PC-3 (cell line): ENCODE measurements around the gene WDR7. TPM values are rescaled to one million over a fixed set of nuclear protein-coding genes. Genes with fewer than 3 reads are reported as not detected.

ENCODE experiments used
- ATAC-seq: fragments of 200-7000 bp; cut with Tn5 transposase; 2 replicates; pipeline ENCODE4 v1.9.1; 2020; ENCODE audit warnings: mild to moderate bottlenecking, moderate library complexity
- BruUV-seq: library from RNA; stranded (reverse); fragments of 400-500 nt; replicated peaks from 2 replicates; lab custom pipeline; 2021; lab: Mats Ljungman, UMichigan
- CTCF ChIA-PET: fragments of 300-600 bp; sonication (Branson Sonifier 250); formaldehyde crosslinking; loops from one replicate; lab custom pipeline; 2022; ENCODE audit warnings: antibody characterized with exemption; lab: Charles Lee
- POLR2A ChIA-PET: fragments of 300-600 bp; sonication (Branson Sonifier 250); formaldehyde crosslinking; loops from one replicate; lab custom pipeline; 2022; ENCODE audit warnings: antibody characterized with exemption; ENCODE audit not compliant: unreplicated experiment; lab: Charles Lee
- DNase-seq: peaks from one replicate; pipeline ENCODE4 v3.0.0-alpha.2; 2015
- H2AFZ ChIP-seq: fragments of 300-600 bp; sonication (generic); 2 replicates; pipeline ENCODE4 v1.6.0; 2016; ENCODE audit warnings: antibody characterized with exemption, low read length
- H3F3A ChIP-seq: fragments of 300-600 bp; sonication (generic); one replicate; pipeline ENCODE4 v1.6.0; 2017; ENCODE audit warnings: antibody characterized with exemption, low read length, control low read depth, mild to moderate bottlenecking; ENCODE audit not compliant: unreplicated experiment
- H3K27ac ChIP-seq: fragments of 300-600 bp; sonication (generic); 2 replicates; pipeline ENCODE4 v1.5.1; 2016; ENCODE audit warnings: mild to moderate bottlenecking, low read length
- H3K27me3 ChIP-seq: fragments of 300-600 bp; sonication (generic); 2 replicates; pipeline ENCODE4 v1.6.1; 2016; ENCODE audit warnings: low read length, mixed read lengths
- H3K36me3 ChIP-seq: fragments of 300-600 bp; sonication (generic); 2 replicates; pipeline ENCODE4 v1.6.1; 2016; ENCODE audit warnings: low read depth, mixed run types, low read length, mixed read lengths
- H3K4me1 ChIP-seq: fragments of 300-600 bp; sonication (generic); 2 replicates; pipeline ENCODE4 v1.5.1; 2016; ENCODE audit warnings: low read length; ENCODE audit not compliant: insufficient read depth
- H3K4me2 ChIP-seq: fragments of 300-600 bp; sonication (generic); 2 replicates; pipeline ENCODE4 v1.6.0; 2016; ENCODE audit warnings: low read length
- H3K4me3 ChIP-seq: fragments of 300-600 bp; sonication (generic); 2 replicates; pipeline ENCODE4 v1.5.1; 2016; ENCODE audit warnings: mild to moderate bottlenecking, low read length, mixed read lengths
- H3K79me2 ChIP-seq: fragments of 300-600 bp; sonication (generic); 2 replicates; pipeline ENCODE4 v1.6.1; 2017; ENCODE audit warnings: low read length, mixed read lengths
- H3K9ac ChIP-seq: fragments of 300-600 bp; sonication (generic); 2 replicates; pipeline ENCODE4 v1.6.0; 2016; ENCODE audit warnings: mild to moderate bottlenecking, low read length
- H3K9me2 ChIP-seq: fragments of 300-600 bp; sonication (generic); replicated peaks from 2 replicates; pipeline ENCODE4 v1.6.1; 2016; ENCODE audit warnings: mixed run types, low read length, mixed read lengths
- H3K9me3 ChIP-seq: fragments of 300-600 bp; sonication (generic); 2 replicates; pipeline ENCODE4 v1.6.1; 2016; ENCODE audit warnings: low read length, mixed read lengths
- H4K20me1 ChIP-seq: fragments of 300-600 bp; sonication (generic); 2 replicates; pipeline ENCODE4 v1.6.1; 2016; ENCODE audit warnings: low read length, mixed read lengths
- CTCF ChIP-seq: fragments of 300-600 bp; sonication (generic); conservative IDR thresholded peaks from 2 replicates; pipeline ENCODE4 v1.5.1; 2017; ENCODE audit warnings: antibody characterized with exemption, low read depth, mild to moderate bottlenecking, low read length
- EZH2 ChIP-seq: fragments of 300-600 bp; sonication (generic); IDR thresholded peaks from one replicate; pipeline ENCODE4 v1.6.1; 2017; ENCODE audit warnings: antibody characterized with exemption, mild to moderate bottlenecking, low read length; ENCODE audit not compliant: unreplicated experiment
- EZH2phosphoT487 ChIP-seq: fragments of 300-600 bp; sonication (generic); IDR thresholded peaks from 2 replicates; pipeline ENCODE4 v1.6.1; 2018; ENCODE audit warnings: mild to moderate bottlenecking, antibody characterized with exemption, low read length, borderline replicate concordance
- intact Hi-C: fragments of 100-400 bp; cut with micrococcal nuclease; formaldehyde crosslinking; loops from 2 replicates; pipeline ENCODE4 v1.9.0; 2023
- total RNA-seq: library from RNA; depleted of rRNA; stranded (reverse); fragments of >200 nt; gene quantifications from 2 replicates; pipeline ENCODE4 v1.2.3, GENCODE V29; 2014

Gene WDR7
- total RNA-seq, 1 experiment from 2014 or later: 16.0 TPM

DNA sequence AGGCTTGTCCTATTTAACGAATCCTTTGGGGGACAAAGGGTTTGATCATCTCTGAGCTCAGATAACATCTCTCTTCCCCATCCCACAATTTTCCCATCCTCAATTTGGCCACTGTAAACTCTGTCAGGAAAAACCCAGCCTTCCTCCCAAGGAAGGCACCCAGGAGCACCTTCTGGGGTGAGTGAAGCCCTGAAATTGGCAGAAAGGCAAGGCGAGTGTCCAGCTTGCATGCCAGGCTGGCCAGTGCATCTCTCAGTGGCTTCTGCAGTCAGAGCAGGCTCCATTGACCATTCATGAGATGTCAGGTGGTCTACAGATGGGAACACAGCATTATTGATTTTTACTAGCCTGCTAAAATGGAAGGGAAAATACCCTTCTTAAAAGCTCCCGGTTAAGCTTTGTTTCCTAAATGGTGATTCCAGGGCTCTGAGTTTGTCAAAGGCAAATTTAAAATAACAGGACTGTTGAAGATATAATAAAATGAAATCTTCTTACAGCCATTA, 412.5 kb downstream of the WDR7 start:
- no peaks in the 10 kb centered on the region for H3K36me3 ChIP-seq
- no peaks in the 10 kb centered on the region for H3K4me1 ChIP-seq
- ATAC-seq: no peak
- no peak overlapping the region for H3K27ac ChIP-seq
- intact Hi-C loops: no loop called here
- no peaks in the 10 kb centered on the region for H3K79me2 ChIP-seq
- H3K9ac ChIP-seq: no peak overlapping the region
- no peak for TF ChIP-seq CTCF
- POLR2A ChIA-PET: no interaction called here
- H3K4me2 ChIP-seq: no peak overlapping the region
- H2AFZ ChIP-seq: no peak overlapping the region
- H3K4me3 ChIP-seq: no peak overlapping the region
- DNase-seq: no peak
- H4K20me1 ChIP-seq: no peaks in the 10 kb centered on the region
- BruUV-seq: no TSS peak
- H3K27me3 ChIP-seq: peaks cover 50% of the 10 kb centered on the region
- CTCF ChIA-PET: no interaction called here
- no peaks in the 10 kb centered on the region for H3K9me2 ChIP-seq
- no peaks in the 10 kb centered on the region for H3F3A ChIP-seq
- H3K9me3 ChIP-seq: no peaks in the 10 kb centered on the region

DNA sequence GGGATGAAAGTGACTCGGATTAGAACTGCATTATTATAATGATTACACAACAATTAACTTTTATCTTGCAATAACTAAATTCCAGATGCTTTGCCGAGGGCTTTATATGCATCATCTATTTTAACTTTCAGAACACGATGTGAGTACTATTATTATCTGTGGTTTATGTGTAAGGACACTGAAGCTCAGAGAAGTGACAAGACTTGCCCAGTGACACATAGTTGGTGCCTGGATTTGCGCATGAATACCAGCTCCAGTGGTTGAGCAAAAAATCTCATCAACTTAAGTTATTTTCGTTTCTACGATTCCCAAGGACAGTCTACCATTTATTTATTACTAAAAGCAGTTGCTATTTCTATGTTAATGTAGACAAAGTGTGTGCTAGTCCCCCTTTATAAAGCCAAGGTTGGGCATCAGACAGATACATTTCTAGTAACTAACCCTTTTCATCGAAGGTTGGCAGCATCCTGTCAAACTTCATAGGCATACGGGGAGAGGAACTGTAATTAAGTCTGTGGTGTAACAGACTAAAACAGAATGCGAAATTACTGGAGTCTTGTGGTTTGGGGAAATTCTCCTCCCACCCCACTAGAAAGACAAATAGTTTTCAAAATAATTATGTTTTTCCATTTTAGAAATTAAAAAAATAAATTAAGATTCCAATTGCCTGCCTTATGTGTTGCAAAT, 422.5 kb downstream of the WDR7 start:
- ATAC-seq: no peak
- H3K27ac ChIP-seq: no peak overlapping the region
- H3K27me3 ChIP-seq: peaks cover 58% of the 10 kb centered on the region
- no peaks in the 10 kb centered on the region for H3K9me2 ChIP-seq
- H3K4me1 ChIP-seq: no peaks in the 10 kb centered on the region
- TF ChIP-seq EZH2phosphoT487 (no peak), CTCF (no peak), EZH2 (no peak)
- no peaks in the 10 kb centered on the region for H3F3A ChIP-seq
- H2AFZ ChIP-seq: no peak overlapping the region
- H3K9ac ChIP-seq: no peak overlapping the region
- H3K4me2 ChIP-seq: no peak overlapping the region
- no peaks in the 10 kb centered on the region for H4K20me1 ChIP-seq
- DNase-seq: no peak
- no TSS peak for BruUV-seq
- H3K79me2 ChIP-seq: no peaks in the 10 kb centered on the region
- CTCF ChIA-PET: no interaction called here
- H3K4me3 ChIP-seq: no peak overlapping the region
- H3K36me3 ChIP-seq: no peaks in the 10 kb centered on the region
- intact Hi-C loops: no loop called here
- H3K9me3 ChIP-seq: no peaks in the 10 kb centered on the region
- POLR2A ChIA-PET: interaction anchor here (0.6 kb wide), 1 partner anchor 171 kb away, joined by 4 read pairs; no protein-coding TSS in a partner anchor

- DNase-seq: no peak
- no peak for TF ChIP-seq EZH2phosphoT487
- no peak for TF ChIP-seq CTCF
- TF ChIP-seq EZH2: no peak
Measured at GRCh38 chr18:57075716-57076400, 424.7 kb downstream of the WDR7 start.

More at GRCh38 chr18:57075716-57076400, 424.7 kb downstream of the WDR7 start:
- CTCF ChIA-PET: no interaction called here
- no peaks in the 10 kb centered on the region for H3K9me2 ChIP-seq
- H3K9ac ChIP-seq: no peak overlapping the region
- ATAC-seq: no peak
- no peak overlapping the region for H2AFZ ChIP-seq
- no peaks in the 10 kb centered on the region for H3F3A ChIP-seq
- intact Hi-C loops: no loop called here
- no peak overlapping the region for H3K27ac ChIP-seq
- POLR2A ChIA-PET: no interaction called here
- H3K4me3 ChIP-seq: no peak overlapping the region
- no TSS peak for BruUV-seq
- H3K4me1 ChIP-seq: no peaks in the 10 kb centered on the region
- peaks cover 68% of the 10 kb centered on the region for H3K27me3 ChIP-seq
- H4K20me1 ChIP-seq: no peaks in the 10 kb centered on the region
- no peaks in the 10 kb centered on the region for H3K36me3 ChIP-seq
- no peak overlapping the region for H3K4me2 ChIP-seq
- no peaks in the 10 kb centered on the region for H3K9me3 ChIP-seq
- H3K79me2 ChIP-seq: no peaks in the 10 kb centered on the region
